ENCODE data around the gene PRKCA. TPM values are rescaled to one million over a fixed set of nuclear protein-coding genes. Genes with fewer than 3 reads are reported as not detected.
"Not testable (repeated sequence)": the region's sequence is repeated elsewhere in the genome, so short reads cannot be mapped to it uniquely, and the experiment has no call there.

Gene PRKCA
- total RNA-seq, 2 experiments from 2014 or later = 84.4 to 87.9 TPM

DNA sequence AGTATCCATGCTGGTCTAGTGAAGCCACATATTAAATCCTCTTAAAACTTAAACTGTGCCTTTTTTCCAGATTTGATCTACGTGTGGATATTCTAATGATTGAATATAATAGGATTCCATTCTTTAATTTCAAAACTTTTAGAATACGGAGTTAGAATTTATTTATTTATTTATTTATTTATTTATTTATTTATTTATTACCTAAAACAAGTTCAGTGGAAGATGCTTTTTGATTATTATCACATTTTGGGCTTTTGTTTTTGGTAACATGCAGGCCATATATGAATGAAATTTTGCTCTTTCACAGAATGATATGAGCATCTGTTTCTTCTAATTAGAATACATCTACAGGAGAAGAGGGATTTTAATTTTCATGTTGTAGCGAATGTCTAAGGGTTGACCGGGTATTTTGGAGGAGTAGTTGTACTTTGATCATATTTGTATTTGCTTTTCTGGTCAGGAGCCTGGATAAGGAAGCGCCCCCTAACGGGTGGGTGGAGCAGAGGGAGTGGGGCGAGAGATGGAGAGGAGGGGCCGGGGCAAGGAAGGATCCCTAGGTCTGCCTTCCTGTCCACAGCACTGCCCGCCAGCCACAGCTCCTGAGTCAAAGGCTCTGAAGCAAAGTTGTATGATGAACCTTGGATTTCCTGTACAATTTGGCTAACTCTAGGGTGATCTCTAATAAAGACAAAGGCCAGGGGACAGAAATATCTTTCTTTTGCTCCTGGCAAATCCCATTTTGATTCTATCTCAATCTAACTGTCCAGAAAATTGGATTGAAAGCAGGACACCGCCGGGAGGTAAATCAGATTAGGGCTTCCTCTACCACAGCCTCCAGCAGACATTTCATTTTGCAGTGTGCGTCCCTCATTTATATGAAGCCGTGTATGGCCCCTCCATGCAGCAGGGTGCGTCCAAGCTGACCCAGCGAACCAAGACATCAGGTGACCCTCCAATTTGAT, 149.1 kb downstream of the PRKCA start:
- H3K27ac Mint-ChIP-seq = no peak overlapping the region
- no peaks in the 10 kb centered on the region for H3K27me3 Mint-ChIP-seq
- H3K9me3 Mint-ChIP-seq = peaks cover 2% of the 10 kb centered on the region
- no peak overlapping the region for H3K4me3 Mint-ChIP-seq
- H3K36me3 Mint-ChIP-seq (ENCODE audit: low read depth) = peaks cover 45% of the 10 kb centered on the region
- CTCF ChIA-PET = interaction anchor here (0.7 kb wide), 1 partner anchor 58 kb away, joined by 3 read pairs; no protein-coding TSS in a partner anchor
- peaks cover 46% of the 10 kb centered on the region for H3K4me1 Mint-ChIP-seq (ENCODE audit: low read depth)
- no peak for ATAC-seq
- DNase-seq = no peak
- POLR2A ChIA-PET = interaction anchor here (0.7 kb wide), 1 partner anchor 11 kb away, joined by 4 read pairs; no protein-coding TSS in a partner anchor
- no peak for TF ChIP-seq CTCF (IDR thresholded peaks at IDR 0.05)
- intact Hi-C loops (cut with micrococcal nuclease) = no loop called here

- ATAC-seq (no peak), DNase-seq (no peak)
- H3K27ac Mint-ChIP-seq = no peak overlapping the region
- POLR2A ChIA-PET = interaction anchor here (0.7 kb wide), 1 partner anchor 67 kb away, joined by 3 read pairs; no protein-coding TSS in a partner anchor
- peaks cover 72% of the 10 kb centered on the region for H3K36me3 Mint-ChIP-seq (ENCODE audit: low read depth)
- H3K9me3 Mint-ChIP-seq = peaks cover 18% of the 10 kb centered on the region
- intact Hi-C loops (cut with micrococcal nuclease) = no loop called here
- no peak for TF ChIP-seq CTCF (IDR thresholded peaks at IDR 0.05)
- H3K4me1 Mint-ChIP-seq (ENCODE audit: low read depth) = peaks cover 29% of the 10 kb centered on the region
- CTCF ChIA-PET = interaction anchor here (0.7 to 1.1 kb wide), 2 partner anchors 11 to 58 kb away, joined by 3 to 4 read pairs; no protein-coding TSS in a partner anchor
- H3K27me3 Mint-ChIP-seq = no peaks in the 10 kb centered on the region
- no peak overlapping the region for H3K4me3 Mint-ChIP-seq
Measured at GRCh38 chr17:66455060-66455459, 152.6 kb downstream of the PRKCA start.

- not testable (repeated sequence) for H3K27me3 Mint-ChIP-seq
Measured at GRCh38 chr17:66457499-66457898, 155.1 kb downstream of the PRKCA start.

DNA sequence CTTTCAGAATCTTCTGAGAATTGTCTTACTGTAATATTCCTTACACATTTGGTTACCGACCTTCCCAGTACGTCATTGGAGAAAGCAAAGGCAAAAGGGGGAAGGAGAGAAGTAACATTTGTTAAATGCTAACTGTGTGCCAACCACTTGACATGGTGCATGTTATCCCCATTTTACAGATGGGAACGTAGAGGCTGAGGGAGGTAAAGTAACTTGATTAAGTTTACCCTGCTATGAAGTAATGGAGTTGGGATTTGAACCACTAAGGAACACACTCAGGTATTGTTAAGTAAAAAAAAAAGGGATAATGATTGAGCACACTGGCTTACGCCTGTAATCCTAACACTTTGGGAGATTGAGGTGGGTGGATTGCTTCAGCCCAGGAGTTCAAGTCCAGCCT, 156.4 kb downstream of the PRKCA start:
- ATAC-seq = no peak
- Mint-ChIP-seq H3K27ac (no peak overlapping the region), H3K4me1 (ENCODE audit: low read depth) (peaks cover 25% of the 10 kb centered on the region), H3K4me3 (no peak overlapping the region), H3K36me3 (ENCODE audit: low read depth) (peaks cover 67% of the 10 kb centered on the region), H3K27me3 (no peaks in the 10 kb centered on the region), H3K9me3 (peaks cover 18% of the 10 kb centered on the region)
- POLR2A ChIA-PET = no interaction called here
- TF ChIP-seq CTCF (IDR thresholded peaks at IDR 0.05) = no peak
- no peak for DNase-seq
- CTCF ChIA-PET = no interaction called here
- intact Hi-C loops (cut with micrococcal nuclease) = no loop called here

More at GRCh38 chr17:66457499-66457898, 155.1 kb downstream of the PRKCA start:
- DNase-seq; H3K4me3 Mint-ChIP-seq; CTCF ChIA-PET; ATAC-seq; H3K27ac Mint-ChIP-seq; intact Hi-C loops (cut with micrococcal nuclease); POLR2A ChIA-PET: not testable (repeated sequence)
- H3K36me3 Mint-ChIP-seq (ENCODE audit: low read depth) = peaks cover 67% of the 10 kb centered on the region
- H3K4me1 Mint-ChIP-seq (ENCODE audit: low read depth) = peaks cover 18% of the 10 kb centered on the region
- H3K9me3 Mint-ChIP-seq = peaks cover 18% of the 10 kb centered on the region

GRCh38 chr17:66459811-66460270, 157.4 kb downstream of the PRKCA start:
- Mint-ChIP-seq H3K4me3 (no peak overlapping the region), H3K27ac (no peak overlapping the region), H3K9me3 (peaks cover 18% of the 10 kb centered on the region), H3K27me3 (no peaks in the 10 kb centered on the region), H3K4me1 (ENCODE audit: low read depth) (peaks cover 26% of the 10 kb centered on the region), H3K36me3 (ENCODE audit: low read depth) (peaks cover 59% of the 10 kb centered on the region)
- intact Hi-C loops (cut with micrococcal nuclease) = no loop called here
- peak; percentile 33 for DNase-seq
- ChIA-PET CTCF (interaction anchor here (0.9 kb wide), 1 partner anchor 11 kb away, joined by 3 read pairs; no protein-coding TSS in a partner anchor), POLR2A (no interaction called here)
- TF ChIP-seq CTCF (IDR thresholded peaks at IDR 0.05) = no peak
- peak; percentile 27 for ATAC-seq
